Heart right ventricle (tissue), 16 donors: ENCODE measurements around the gene STYK1. TPM values are rescaled to one million over a fixed set of nuclear protein-coding genes. Genes with fewer than 3 reads are reported as not detected.
A peak's percentile ranks its signal among the peaks of the same experiment; 100 is the strongest.

ENCODE experiments used
- ATAC-seq, 8 donors: fragments of 200-7000 bp; cut with Tn5 transposase; one replicate each; pipeline ENCODE4 v1.9.1; 2020; ENCODE audit warnings: mild to moderate bottlenecking in 8 of 8, moderate library complexity in 8 of 8, moderate number of reproducible peaks in 1 of 8
- DNase-seq, 2 donors: peaks; one replicate each; pipeline ENCODE4 v3.0.0-alpha.2; 2020
- H3K27ac ChIP-seq, 10 donors: fragments of 200-600 bp; sonication (generic) in 2 of 10; one replicate each; pipeline versions ENCODE4 v1.5.0 to v1.8.0; 2020 to 2022; ENCODE audit warnings: mild to moderate bottlenecking in 3 of 10
- H3K27me3 ChIP-seq, 7 donors: fragments of 200-600 bp; one replicate each; pipeline ENCODE4 v1.8.0; 2021 to 2022; ENCODE audit warnings: mild to moderate bottlenecking in 2 of 7
- H3K36me3 ChIP-seq, 9 donors: fragments of 200-600 bp; sonication (generic) in 1 of 9; one replicate each; pipeline versions ENCODE4 v1.5.0 to v1.8.0; 2020 to 2022; ENCODE audit warnings: mild to moderate bottlenecking in 2 of 9
- H3K4me1 ChIP-seq, 9 donors: fragments of 200-600 bp; sonication (generic) in 1 of 9; one replicate each; pipeline versions ENCODE4 v1.5.0 to v1.8.0; 2020 to 2022; ENCODE audit warnings: mild to moderate bottlenecking in 4 of 9
- H3K4me3 ChIP-seq, 10 donors: fragments of 200-600 bp; sonication (generic) in 2 of 10; one replicate each; pipeline versions ENCODE4 v1.5.0 to v1.8.0; 2020 to 2022; ENCODE audit warnings: mild to moderate bottlenecking in 7 of 10, moderate library complexity in 2 of 10
- H3K9me3 ChIP-seq, 11 donors: fragments of 200-600 bp in 10 of 11; sonication (generic) in 2 of 11; one replicate each; pipeline versions ENCODE4 v1.5.0 to v1.8.0; 2013 to 2022; ENCODE audit warnings: mild to moderate bottlenecking in 2 of 11, control low read depth in 1 of 11, moderate library complexity in 1 of 11
- CTCF ChIP-seq, 9 donors: fragments of 200-600 bp; sonication (generic) in 2 of 9; IDR thresholded peaks; one replicate each; pipeline versions ENCODE4 v1.5.0 to v1.8.0; 2021 to 2022; ENCODE audit warnings: antibody characterized with exemption in 9 of 9, mild to moderate bottlenecking in 5 of 9, moderate library complexity in 1 of 9
- WGBS, 2 donors: extraction: QIAGEN DNeasy Blood & Tissue Kit; methylation state at CpG; one replicate each; pipeline ENCODE4 v1.1.7; 2013; ENCODE audit warnings: inconsistent platforms in 1 of 2; 5-methylcytosine and 5-hydroxymethylcytosine counted together
- intact Hi-C, 10 donors: fragments of 100-400 bp; cut with DNase I; formaldehyde crosslinking; loops; one replicate each; pipeline versions ENCODE4 v1.11.1 to v1.14.2; 2022
- polyA plus RNA-seq, 2 donors: library from polyadenylated mRNA; stranded (reverse); fragments of 200-250 nt; gene quantifications; one replicate each; pipeline ENCODE4 v1.2.3, GENCODE V29; 2013
- total RNA-seq, 10 donors: library from RNA; stranded (reverse); fragmentation: NEBNext Ultra II Directional in 3 of 10; extraction: Animal tissue kit (Norgen Biotek cat#: 25700) in 3 of 10; gene quantifications; one replicate each; pipeline versions ENCODE4 v1.2.1 to v1.2.4, GENCODE V29; 2021 to 2023
- donor health status: Arrhythmogenic right ventricular cardiomyopathy.
- donor health status: ischemic (EF 13 %, LVEDD 7.1; RV severe dilation, severe dysfunction).
- donor health status: healthy with polysubstance abuse.
- donor health status: DM: no; HTN: yes; CAD: no.
- donor health status: DM: no; HTN: no; CAD: no.
- donor health status: ischemic (EF 25% LVEDD 6.9; RV normal size, moderate dysfunction).
- donor health status: ischemic (EF 25% LVEDD 5.7; RV mildly dilated, moderate dysfunction).
- donor health status: healthy.
- donor health status: DM: yes; HTN: yes; CAD: no.
- donor health status: Ischemic cardiomyopathy.
- donor health status: ischemic (EF 35%, LVEDD 5.7; RV mildly dilated, moderate dysfunction).
- donor health status: nonischemic (EF 11% LVEDD 7.7; RV severe dilation, severe dysfunction).
- donor health status: DM: yes; HTN: yes; CAD: no.
- donor health status: PGD.
- donor health status: ischemic (EF 29% LVEDD 5.4; RV normal size, mild dysfunction).
- donor health status: nonischemic (EF 23%, LVEDD 6.1; RV moderate dilation, normal function).

Gene STYK1
- total and polyA plus RNA-seq, 12 donors: 0.01 to 1.2 (median 0.15) TPM; not detected in 8

- DNase-seq: peak; percentile 82 to 94
- 0 to 1% methylated on average over 26 of the region's 26 CpGs for WGBS, 2 donors
- no peak for TF ChIP-seq CTCF (IDR thresholded peaks at IDR 0.05)
- Histone ChIP-seq H3K36me3 (peaks cover 0 to 8% (median 0%) of the 10 kb centered on the region in 9 donors), H3K27ac (peak overlapping the region; percentile 93 to 100 (median 98)), H3K27me3 (peaks cover 0 to 18% (median 0%) of the 10 kb centered on the region in 7 donors), H3K4me1 (peaks cover 16 to 57% (median 54%) of the 10 kb centered on the region in 9 donors), H3K4me3 (peak overlapping the region; percentile 73 to 95 (median 92)), H3K9me3 (no peaks in the 10 kb centered on the region)
- intact Hi-C loops: loop anchor here in 8 of 10 donors (1.0 to 10.0 kb wide), 9 partner anchors 27 to 510 kb away; partner anchors contain the start of genes GABARAPL1 (in 5 of the 8) and MAGOHB (in 4 of the 8)
- ATAC-seq: peak; percentile 86 to 96 (median 92)
Measured at GRCh38 chr12:10721651-10722501, 48.0 kb upstream of the STYK1 start.

DNA sequence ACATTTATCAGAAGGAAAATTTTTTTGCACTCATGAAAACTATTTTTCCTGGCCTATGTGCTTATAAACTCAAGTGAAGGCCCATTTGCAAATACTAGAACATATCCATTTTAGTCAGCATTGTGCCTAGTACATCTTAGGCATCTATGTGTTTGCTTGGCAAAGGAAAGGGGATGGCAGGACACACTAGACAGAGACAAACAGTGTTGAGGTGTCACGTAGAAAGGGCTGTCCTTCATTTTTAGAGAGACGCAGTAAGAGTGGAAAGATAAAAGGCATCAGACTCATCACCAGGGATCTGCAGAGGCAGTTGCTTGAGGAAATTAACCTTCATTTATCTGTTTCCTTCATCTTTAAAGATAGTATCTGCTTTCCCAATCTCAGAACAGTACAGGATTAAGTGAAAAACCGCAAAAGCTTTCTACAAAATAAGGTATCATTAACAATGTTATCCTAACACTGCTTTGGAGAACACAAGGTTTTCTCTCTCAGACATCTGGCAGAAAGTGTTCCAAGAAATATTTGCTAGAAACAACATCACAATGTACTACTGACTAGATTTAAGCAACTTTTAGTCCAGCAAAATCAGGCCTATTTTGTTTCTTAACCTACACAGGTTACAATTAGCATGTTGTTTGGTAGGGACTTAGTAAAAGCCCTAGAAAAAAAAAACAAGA, 47.3 kb upstream of the STYK1 start:
- DNase-seq: no peak
- no peak for TF ChIP-seq CTCF (IDR thresholded peaks at IDR 0.05)
- intact Hi-C loops: loop anchor here in 7 of 10 donors (5.0 to 10.0 kb wide), 6 partner anchors 106 to 509 kb away; partner anchors contain the start of genes GABARAPL1 (in 4 of the 7) and MAGOHB (in 4 of the 7)
- Histone ChIP-seq H3K27me3 (peaks cover 0 to 18% (median 0%) of the 10 kb centered on the region in 7 donors), H3K27ac (peak overlapping the region; percentile 93 to 100 (median 98)), H3K4me3 (peak overlapping the region; percentile 73 to 95 (median 92)), H3K36me3 (peaks cover 0 to 11% (median 0%) of the 10 kb centered on the region in 9 donors), H3K9me3 (no peaks in the 10 kb centered on the region), H3K4me1 (peaks cover 20 to 65% (median 62%) of the 10 kb centered on the region in 9 donors)
- ATAC-seq: no peak
- WGBS, 2 donors: 20 to 23% methylated on average over 3 of the region's 3 CpGs

DNA sequence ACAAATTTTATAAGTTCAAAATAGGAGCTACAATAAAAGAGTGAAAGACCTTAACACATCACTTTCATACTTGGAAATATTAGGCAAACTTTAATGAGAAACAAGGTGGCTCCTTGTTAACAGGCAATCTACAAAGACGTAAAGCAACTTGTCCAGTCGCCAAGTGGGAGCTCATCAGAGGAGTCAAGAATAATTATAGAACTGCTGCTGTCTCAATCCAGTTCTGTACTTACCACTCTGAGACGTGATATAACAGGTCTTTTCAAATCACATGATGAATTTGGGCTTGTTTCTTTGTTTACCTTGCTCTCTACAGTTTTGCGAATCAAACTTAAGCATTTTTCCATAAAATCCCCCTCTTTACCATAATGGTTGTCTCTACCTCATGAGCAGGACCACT, 45.6 kb upstream of the STYK1 start:
- peak overlapping the region in 6 of 10 donors; percentile 77 to 93 (median 92) for H3K4me3 ChIP-seq
- H3K27ac ChIP-seq: peak overlapping the region in 9 of 10 donors; percentile 5 to 100 (median 98)
- H3K27me3 ChIP-seq: peaks cover 0 to 12% (median 0%) of the 10 kb centered on the region in 7 donors
- DNase-seq: peak in 1 of 2 donors; percentile 24
- no peaks in the 10 kb centered on the region for H3K9me3 ChIP-seq
- ATAC-seq: no peak
- TF ChIP-seq CTCF (IDR thresholded peaks at IDR 0.05): no peak
- H3K36me3 ChIP-seq: peaks cover 0 to 28% (median 11%) of the 10 kb centered on the region in 9 donors
- intact Hi-C loops: loop anchor here in 1 of 10 donors (5.0 kb wide), 1 partner anchor 33 kb away; no protein-coding TSS in a partner anchor
- 34 to 41% methylated on average over 4 of the region's 4 CpGs for WGBS, 2 donors
- H3K4me1 ChIP-seq: peaks cover 20 to 74% (median 66%) of the 10 kb centered on the region in 9 donors
